Raji (cell line): ENCODE data around the gene FXR2.

Experiments used
- POLR2A ChIP-seq: IDR thresholded peaks from 2 replicates; pipeline ENCODE4 v1.6.1; 2011; ENCODE audit warnings: low read depth, low read length, control low read depth; ENCODE audit not compliant: insufficient read depth

FXR2 gene

DNA sequence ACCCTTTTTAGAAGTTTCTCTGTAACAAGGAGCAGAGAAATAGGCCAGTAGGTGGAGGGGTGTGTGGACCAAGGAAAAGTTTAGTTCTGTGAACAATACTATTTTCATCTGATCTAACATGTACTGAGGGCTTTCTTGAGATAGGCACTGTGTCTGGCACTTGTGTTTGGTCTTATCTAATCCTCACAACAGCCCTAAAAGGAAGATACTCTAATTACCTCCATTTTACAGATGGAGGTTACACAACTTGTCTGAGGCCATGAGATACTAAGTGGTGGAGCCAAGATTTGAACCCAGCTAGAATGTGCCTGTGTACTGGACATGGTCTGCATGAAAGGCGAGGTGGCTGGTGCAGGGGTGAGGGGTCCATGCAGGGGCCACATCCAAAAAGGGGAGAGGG lies 61.3 kb downstream of the FXR2 start:
- no peak for TF ChIP-seq POLR2A

- TF ChIP-seq POLR2A: no peak
Observed at GRCh38 chr17:7552621-7553051, 62.1 kb downstream of the FXR2 start.

DNA sequence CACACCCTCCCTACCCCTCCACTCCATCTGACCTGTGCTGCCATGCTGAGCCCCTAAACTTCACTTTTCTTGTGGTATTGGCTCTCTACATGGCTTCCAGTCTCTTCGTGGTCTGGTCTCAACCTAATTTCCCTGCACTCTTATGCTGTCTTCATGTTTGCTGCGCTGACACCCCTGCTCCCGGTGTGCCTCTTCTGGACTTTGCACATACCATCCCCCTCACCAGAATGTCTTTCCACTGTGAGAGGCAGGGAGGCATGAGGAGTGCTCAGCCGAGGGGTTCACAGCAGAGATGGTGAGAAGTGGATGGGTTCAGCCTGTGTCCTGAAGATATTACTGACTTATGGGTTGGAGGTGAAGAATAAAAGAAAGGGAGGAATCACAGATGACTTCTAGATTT lies 63.3 kb downstream of the FXR2 start:
- no peak for TF ChIP-seq POLR2A

- no peak for TF ChIP-seq POLR2A
Observed at GRCh38 chr17:7550344-7550743, 64.4 kb downstream of the FXR2 start.

- no peak for TF ChIP-seq POLR2A
Observed at GRCh38 chr17:7549401-7550055, 65.2 kb downstream of the FXR2 start.

- TF ChIP-seq POLR2A: no peak
Observed at GRCh38 chr17:7548585-7549400, 65.9 kb downstream of the FXR2 start, which contains the start of gene TNFSF12. Gene TNFSF12, plus strand, starts transcription at chr17:7549058. Its CDS starts 96 bp downstream, at chr17:7549154.

DNA sequence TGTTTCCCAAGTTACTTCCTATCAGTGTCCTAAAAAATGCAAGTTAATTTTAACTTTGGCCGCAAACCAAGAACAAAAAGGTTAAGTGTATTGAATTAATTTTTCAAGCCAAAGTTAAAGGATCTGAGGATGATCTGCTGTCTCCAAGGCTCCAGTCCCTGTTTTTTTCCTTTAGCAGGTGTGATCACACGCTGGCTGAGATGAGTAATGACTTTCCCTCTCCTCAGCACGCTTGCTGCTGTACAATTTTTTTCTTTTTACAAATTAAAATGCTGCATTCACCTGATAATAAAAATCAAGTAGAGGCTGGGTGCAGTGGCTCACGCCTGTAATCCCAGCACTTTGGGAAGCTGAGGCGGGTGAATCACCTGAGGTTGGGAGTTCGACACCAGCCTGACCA lies 69.8 kb downstream of the FXR2 start:
- TF ChIP-seq POLR2A: no peak
